Muscle layer of colon (tissue), 2 donors: Measurements from ENCODE around the gene CANX.

Source experiments
- H3K27ac ChIP-seq: one replicate; pipeline ENCODE4 v1.7.0; 2013; ENCODE audit warnings: low read depth, mild to moderate bottlenecking, low read length, moderate library complexity
- H3K27me3 ChIP-seq, 2 donors: one replicate each; pipeline ENCODE4 v1.7.0; 2013; ENCODE audit warnings: low read length in 2 of 2, mild to moderate bottlenecking in 2 of 2; ENCODE audit not compliant: insufficient read depth in 2 of 2, control insufficient read depth in 1 of 2
- H3K36me3 ChIP-seq: one replicate; pipeline ENCODE4 v1.7.0; 2013; ENCODE audit warnings: mild to moderate bottlenecking, low read length; ENCODE audit not compliant: insufficient read depth
- H3K4me1 ChIP-seq: one replicate; pipeline ENCODE4 v1.7.0; 2013; ENCODE audit warnings: mild to moderate bottlenecking, low read length; ENCODE audit not compliant: insufficient read depth
- H3K4me3 ChIP-seq, 2 donors: one replicate each; pipeline ENCODE4 v1.7.0; 2013; ENCODE audit warnings: low read length in 2 of 2, low read depth in 1 of 2, mild to moderate bottlenecking in 1 of 2, moderate library complexity in 1 of 2
- H3K9ac ChIP-seq: one replicate; pipeline ENCODE4 v1.7.0; 2013; ENCODE audit warnings: low read length
- H3K9me3 ChIP-seq: one replicate; pipeline ENCODE4 v1.7.0; 2013; ENCODE audit warnings: mild to moderate bottlenecking, low read length
- donor health status: abdominal sarcoma.
- donor health status: Adenocarcinoma of cecum.

Gene CANX

DNA sequence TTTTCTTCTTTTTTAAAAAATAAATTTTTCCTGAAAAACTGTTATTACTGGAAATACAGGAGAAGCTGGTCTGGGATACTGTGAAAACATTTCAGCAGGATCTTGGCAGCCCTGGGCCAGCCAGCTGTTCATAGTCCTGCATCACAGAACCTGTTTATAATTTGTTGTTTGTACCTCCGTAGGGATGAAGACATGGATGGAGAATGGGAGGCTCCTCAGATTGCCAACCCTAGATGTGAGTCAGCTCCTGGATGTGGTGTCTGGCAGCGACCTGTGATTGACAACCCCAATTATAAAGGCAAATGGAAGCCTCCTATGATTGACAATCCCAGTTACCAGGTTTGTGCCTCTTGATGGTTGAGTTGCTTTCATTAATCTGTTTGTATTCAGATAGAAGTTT is 21.5 kb downstream of the CANX start:
- no peak overlapping the region for H3K9ac ChIP-seq

DNA sequence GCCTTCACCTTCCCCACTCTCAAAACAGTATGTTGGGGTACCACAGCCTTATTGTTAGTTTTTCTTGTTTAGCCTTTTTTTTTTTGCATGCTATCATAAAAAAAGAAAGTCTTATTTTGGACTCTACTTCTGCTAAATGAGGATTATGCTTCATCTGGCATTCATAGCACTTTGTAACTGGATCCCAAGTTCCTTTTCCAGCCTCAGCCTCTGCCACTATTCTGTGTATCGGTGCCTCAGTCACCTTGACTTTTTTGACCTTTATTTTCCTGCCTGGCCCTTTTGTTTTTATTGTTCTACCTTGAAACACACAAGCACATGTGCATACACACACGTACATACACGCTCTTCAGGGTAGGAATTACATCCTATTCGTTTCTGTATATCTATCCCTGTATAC is 25.4 kb downstream of the CANX start:
- H3K4me3 ChIP-seq = no peak overlapping the region
- no peak overlapping the region for H3K27ac ChIP-seq
- no peaks in the 10 kb centered on the region for H3K4me1 ChIP-seq
- peaks cover 84% of the 10 kb centered on the region for H3K36me3 ChIP-seq
- H3K9ac ChIP-seq = no peak overlapping the region
- H3K9me3 ChIP-seq = no peaks in the 10 kb centered on the region
- H3K27me3 ChIP-seq = no peaks in the 10 kb centered on the region

More for the DNA sequence above, 21.5 kb downstream of the CANX start:
- Histone ChIP-seq H3K9me3 (no peaks in the 10 kb centered on the region), H3K4me1 (no peaks in the 10 kb centered on the region), H3K36me3 (peaks cover 85% of the 10 kb centered on the region), H3K27ac (no peak overlapping the region), H3K27me3 (no peaks in the 10 kb centered on the region), H3K4me3 (no peak overlapping the region)

DNA sequence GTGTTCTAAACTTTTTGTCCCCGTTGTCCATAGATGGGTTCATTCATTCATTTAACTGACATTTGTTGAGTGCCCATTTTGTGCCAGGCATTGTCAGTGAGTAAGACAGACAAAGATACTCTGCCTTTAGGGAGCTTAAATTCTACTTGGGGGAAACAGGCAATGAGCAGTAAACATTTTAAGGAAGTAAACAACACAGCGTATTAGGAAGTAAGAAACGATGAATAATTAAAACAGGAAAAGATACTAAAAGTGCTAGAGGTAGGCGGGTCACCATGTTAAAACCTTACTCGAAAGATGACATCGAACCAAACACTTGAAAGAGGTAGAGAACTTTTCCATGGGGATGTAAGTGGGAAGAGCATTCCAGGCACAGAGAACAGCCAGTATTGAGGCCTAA is 28.3 kb downstream of the CANX start:
- Histone ChIP-seq H3K27ac (no peak overlapping the region), H3K9me3 (no peaks in the 10 kb centered on the region), H3K9ac (no peak overlapping the region), H3K36me3 (peaks cover 78% of the 10 kb centered on the region), H3K4me3 (no peak overlapping the region), H3K4me1 (peaks cover 8% of the 10 kb centered on the region), H3K27me3 (no peaks in the 10 kb centered on the region)

DNA sequence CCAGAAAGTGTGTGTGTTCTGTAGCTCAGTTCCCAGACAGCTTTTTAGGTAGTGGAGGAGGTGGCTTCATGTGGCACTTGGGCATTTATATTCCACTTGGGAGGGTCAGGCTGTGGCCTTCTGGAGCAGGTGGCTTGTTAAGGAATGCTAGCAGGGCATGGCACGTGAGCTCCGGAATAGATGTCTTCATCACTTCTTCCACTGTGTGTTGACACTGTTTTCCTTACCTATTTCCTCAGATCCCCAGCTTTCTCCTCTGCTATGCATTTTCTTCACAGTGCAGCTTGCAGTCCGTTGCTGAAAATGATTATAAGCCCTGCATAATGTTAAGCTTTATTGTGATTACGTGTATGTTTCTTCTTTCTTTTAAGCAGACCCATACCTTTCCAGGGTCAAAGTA is 30.5 kb downstream of the CANX start:
- no peaks in the 10 kb centered on the region for H3K9me3 ChIP-seq
- no peak overlapping the region for H3K9ac ChIP-seq
- H3K4me3 ChIP-seq = no peak overlapping the region
- no peak overlapping the region for H3K27ac ChIP-seq
- peaks cover 56% of the 10 kb centered on the region for H3K36me3 ChIP-seq
- H3K4me1 ChIP-seq = peaks cover 17% of the 10 kb centered on the region
- no peaks in the 10 kb centered on the region for H3K27me3 ChIP-seq

DNA sequence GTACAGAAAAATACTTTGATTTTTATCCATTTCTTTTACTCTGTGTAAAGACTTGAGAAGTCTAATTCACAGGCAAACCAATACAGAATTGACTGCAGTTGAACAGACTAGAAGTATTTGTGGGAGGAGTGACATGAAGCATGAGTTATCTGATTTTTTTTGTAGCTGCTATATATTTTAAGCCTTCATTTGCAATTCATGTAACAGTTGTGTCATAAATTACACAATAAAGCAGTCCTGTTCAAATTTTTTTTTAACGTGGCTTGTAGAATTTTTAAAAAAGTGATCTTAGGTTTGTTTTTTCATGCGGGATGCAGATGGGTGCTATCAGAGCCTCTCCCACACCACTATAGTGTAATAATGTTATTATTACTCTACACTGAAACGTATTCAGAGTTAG is 31.0 kb downstream of the CANX start:
- Histone ChIP-seq H3K9ac (no peak overlapping the region), H3K27ac (no peak overlapping the region), H3K4me3 (no peak overlapping the region), H3K9me3 (no peaks in the 10 kb centered on the region), H3K27me3 (no peaks in the 10 kb centered on the region), H3K4me1 (peaks cover 21% of the 10 kb centered on the region), H3K36me3 (peaks cover 52% of the 10 kb centered on the region)

DNA sequence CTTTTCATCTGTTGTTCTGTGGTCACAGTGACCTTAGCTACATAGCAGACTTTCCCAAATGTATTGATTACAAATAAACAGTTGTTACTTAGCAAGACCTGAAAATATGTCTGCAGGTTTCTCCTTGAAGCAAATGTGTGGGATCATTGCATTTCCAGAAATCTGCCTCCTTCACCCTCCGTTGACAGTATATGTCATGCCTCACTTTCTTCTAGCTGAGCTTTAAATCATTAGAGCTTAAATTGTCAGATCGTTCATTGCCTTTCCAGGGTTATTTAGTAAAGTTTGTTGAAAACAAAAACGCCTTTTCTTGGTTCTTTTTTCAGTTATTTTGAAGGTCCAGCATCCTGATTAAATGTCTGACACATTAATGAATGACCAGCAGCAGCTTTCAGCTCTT is 31.6 kb downstream of the CANX start:
- Histone ChIP-seq H3K4me3 (no peak overlapping the region), H3K9ac (no peak overlapping the region), H3K36me3 (peaks cover 46% of the 10 kb centered on the region), H3K27me3 (no peaks in the 10 kb centered on the region), H3K9me3 (no peaks in the 10 kb centered on the region), H3K4me1 (peaks cover 23% of the 10 kb centered on the region), H3K27ac (no peak overlapping the region)

DNA sequence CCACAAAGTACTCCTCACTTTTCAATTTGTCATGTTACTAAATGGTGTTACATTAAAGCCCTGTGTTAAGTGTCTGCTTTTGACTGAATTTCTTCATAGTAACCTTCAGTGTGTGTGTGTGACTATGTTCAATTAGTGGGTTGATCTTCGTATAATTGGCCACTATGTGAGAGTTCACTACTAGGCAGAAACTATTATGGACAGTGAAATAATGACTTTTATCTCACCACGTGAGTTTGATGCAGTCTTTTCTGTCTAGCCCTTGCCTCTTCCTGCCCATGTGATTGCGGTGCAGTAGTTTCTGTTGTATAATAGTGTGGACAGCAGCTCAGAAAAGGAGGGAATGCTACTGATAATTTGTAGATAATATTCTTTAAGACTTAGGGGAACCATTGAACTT is 32.1 kb downstream of the CANX start:
- Histone ChIP-seq H3K9me3 (no peaks in the 10 kb centered on the region), H3K27me3 (no peaks in the 10 kb centered on the region), H3K4me1 (peaks cover 27% of the 10 kb centered on the region), H3K27ac (no peak overlapping the region), H3K9ac (no peak overlapping the region), H3K36me3 (peaks cover 46% of the 10 kb centered on the region), H3K4me3 (no peak overlapping the region)

DNA sequence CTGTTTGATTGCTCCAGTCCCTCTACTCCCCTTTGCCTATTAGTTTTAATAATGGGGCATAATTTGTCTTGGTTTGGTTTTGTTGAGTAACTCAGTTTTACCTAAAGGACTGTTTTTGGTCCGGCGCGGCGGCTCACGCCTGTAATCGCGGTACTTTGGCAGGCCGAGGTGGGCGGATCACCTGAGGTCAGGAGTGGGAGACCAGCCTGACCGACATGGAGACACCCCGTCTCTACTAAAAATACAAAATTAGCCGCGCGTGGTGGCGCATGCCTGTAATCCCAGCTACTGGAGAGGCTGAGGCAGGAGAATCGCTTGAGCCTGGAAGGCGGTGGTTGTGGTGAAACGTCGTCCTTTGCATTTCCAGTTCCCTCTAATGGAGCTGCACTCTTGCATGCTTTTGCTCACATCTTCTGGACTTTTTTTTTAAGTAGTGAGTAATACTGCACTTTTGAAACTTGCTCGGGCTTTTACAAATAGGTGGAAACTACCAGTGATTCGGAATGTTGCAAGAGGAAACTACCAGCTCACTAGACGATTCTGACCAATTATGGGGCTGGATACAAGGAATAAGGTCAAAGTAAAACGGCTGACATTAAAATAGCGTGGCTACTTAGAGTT is 33.1 kb downstream of the CANX start:
- Histone ChIP-seq H3K27me3 (no peaks in the 10 kb centered on the region), H3K36me3 (peaks cover 39% of the 10 kb centered on the region), H3K9me3 (no peaks in the 10 kb centered on the region), H3K9ac (no peak overlapping the region), H3K27ac (peak overlapping the region; percentile 71), H3K4me1 (peaks cover 27% of the 10 kb centered on the region), H3K4me3 (peak overlapping the region in 1 of 2 donors; percentile 77)

DNA sequence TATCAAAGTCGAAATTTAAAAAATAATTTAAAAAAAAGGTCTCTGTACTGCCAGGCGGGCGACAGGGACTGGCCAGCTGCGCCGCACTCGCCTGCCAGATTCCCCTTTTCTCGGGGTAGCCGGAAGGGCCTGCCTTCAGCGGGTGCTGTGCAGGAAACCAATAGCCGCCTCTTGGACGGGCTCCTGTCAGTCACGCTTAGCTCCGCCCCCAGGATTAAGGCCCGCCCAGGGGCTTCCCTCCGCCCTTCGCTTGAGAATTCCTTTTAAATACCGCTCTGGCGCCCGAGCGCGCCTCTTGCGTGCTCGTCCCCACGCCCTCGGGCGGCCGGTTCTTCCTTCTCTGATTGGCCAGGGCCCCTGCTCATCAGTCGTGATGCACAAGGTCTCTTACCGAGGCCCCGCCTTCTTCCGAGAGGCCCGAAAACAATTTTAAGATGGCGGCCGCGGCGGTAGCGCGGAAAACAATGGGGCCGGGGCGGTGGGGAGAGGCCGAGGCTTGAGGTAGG is 33.7 kb downstream of the CANX start, which contains the start of gene MAML1:
MAML1 (plus strand) TSS at position 411 of the 506 bp plus-strand sequence. CDS start 291 bp downstream, outside the sequence.
- H3K27ac ChIP-seq = peak within 1 kb of the TSS; percentile 83
- H3K27me3 ChIP-seq = no peaks in the 10 kb centered on the region
- peak within 1 kb of the TSS; percentile 77 to 90 for H3K4me3 ChIP-seq
- H3K9ac ChIP-seq = peak within 1 kb of the TSS; percentile 75
- H3K4me1 ChIP-seq = peaks cover 30% of the 10 kb centered on the region
- H3K36me3 ChIP-seq = peaks cover 34% of the 10 kb centered on the region
- H3K9me3 ChIP-seq = no peaks in the 10 kb centered on the region

DNA sequence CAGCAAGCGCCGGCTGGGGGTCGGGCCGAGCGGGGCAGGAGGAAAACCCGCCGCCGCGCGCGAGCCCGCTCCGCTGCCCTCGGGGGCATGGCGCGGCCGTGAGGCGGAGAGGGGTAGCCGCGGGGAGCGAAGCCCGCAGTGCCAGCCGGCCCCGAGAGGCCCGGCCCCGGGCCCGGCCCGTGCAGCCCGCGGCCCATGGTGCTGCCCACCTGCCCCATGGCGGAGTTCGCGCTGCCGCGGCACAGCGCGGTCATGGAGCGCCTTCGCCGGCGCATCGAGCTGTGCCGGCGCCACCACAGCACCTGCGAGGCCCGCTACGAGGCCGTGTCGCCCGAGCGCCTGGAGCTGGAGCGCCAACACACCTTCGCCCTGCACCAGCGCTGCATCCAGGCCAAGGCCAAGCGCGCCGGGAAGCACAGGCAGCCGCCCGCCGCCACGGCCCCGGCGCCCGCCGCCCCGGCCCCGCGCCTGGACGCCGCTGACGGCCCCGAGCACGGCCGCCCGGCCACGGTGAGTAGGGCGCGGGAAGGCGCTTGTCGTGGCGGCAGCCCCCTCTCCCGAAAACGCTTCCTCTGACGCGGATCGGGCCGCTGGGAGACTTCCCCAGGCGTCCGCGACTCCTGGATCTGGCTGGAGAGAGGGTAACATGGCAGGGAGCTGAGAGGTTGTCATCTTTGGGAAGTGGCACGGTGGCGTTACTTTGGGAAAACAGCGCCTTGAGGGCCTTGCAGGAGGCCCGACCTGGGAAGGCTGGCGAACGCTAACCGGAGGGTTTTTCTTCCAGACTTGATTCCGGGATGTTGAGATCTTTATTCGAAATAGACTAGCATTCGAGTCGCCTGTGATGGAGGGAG is 34.4 kb downstream of the CANX start:
- no peaks in the 10 kb centered on the region for H3K9me3 ChIP-seq
- peak overlapping the region; percentile 75 for H3K9ac ChIP-seq
- H3K4me1 ChIP-seq = peaks cover 37% of the 10 kb centered on the region
- H3K36me3 ChIP-seq = peaks cover 27% of the 10 kb centered on the region
- H3K27me3 ChIP-seq = no peaks in the 10 kb centered on the region
- H3K4me3 ChIP-seq = peak overlapping the region; percentile 77 to 90
- peak overlapping the region; percentile 83 for H3K27ac ChIP-seq

DNA sequence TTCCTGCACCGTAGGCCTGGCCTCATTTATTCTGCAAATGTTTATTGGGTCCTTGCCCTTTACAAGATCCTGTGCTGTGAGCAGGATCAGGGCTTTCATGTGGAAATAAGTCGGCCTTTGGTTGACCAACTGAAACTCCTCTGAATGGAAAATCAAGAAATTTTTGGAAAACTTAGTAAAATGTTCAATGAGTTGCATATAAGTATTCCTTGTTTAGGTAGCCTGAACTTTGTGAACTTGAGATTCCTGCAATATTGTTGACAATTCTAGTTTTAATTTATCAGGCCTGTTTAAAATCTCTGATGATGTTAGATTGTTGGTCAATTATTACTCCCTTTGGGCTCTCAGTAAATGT is 35.0 kb downstream of the CANX start:
- peaks cover 21% of the 10 kb centered on the region for H3K36me3 ChIP-seq
- H3K4me3 ChIP-seq = peak overlapping the region; percentile 53 to 77
- H3K9ac ChIP-seq = peak overlapping the region; percentile 75
- peaks cover 38% of the 10 kb centered on the region for H3K4me1 ChIP-seq
- no peaks in the 10 kb centered on the region for H3K27me3 ChIP-seq
- peak overlapping the region; percentile 83 for H3K27ac ChIP-seq
- no peaks in the 10 kb centered on the region for H3K9me3 ChIP-seq
